Omental fat pad (tissue), 4 donors: ENCODE measurements around the gene LY9. TPM values are rescaled to one million over a fixed set of nuclear protein-coding genes. Genes with fewer than 3 reads are reported as not detected.

Experiments
- ATAC-seq: fragments of 150-250 bp; one replicate; pipeline ENCODE4 v1.9.1; 2016; ENCODE audit warnings: mild to moderate bottlenecking, moderate library complexity; ENCODE audit not compliant: low FRiP score
- DNase-seq: peaks from one replicate; pipeline ENCODE4 v3.0.0-alpha.2; 2019; ENCODE audit warnings: low spot score
- total RNA-seq, 4 donors: library from RNA; depleted of rRNA; stranded (reverse); fragments of >200 nt; gene quantifications; one replicate each; pipeline ENCODE4 v1.1.0, GENCODE V29; 2016
- TF ChIP-seq, protein P1 (sequence below), 3 donors: fragments of 450-650 bp; IDR thresholded peaks; one replicate each; pipeline ENCODE4 v1.5.1; 2016 to 2017; ENCODE audit warnings: antibody characterized with exemption in 3 of 3, mild to moderate bottlenecking in 3 of 3, moderate library complexity in 2 of 3

LY9 gene, protein sequence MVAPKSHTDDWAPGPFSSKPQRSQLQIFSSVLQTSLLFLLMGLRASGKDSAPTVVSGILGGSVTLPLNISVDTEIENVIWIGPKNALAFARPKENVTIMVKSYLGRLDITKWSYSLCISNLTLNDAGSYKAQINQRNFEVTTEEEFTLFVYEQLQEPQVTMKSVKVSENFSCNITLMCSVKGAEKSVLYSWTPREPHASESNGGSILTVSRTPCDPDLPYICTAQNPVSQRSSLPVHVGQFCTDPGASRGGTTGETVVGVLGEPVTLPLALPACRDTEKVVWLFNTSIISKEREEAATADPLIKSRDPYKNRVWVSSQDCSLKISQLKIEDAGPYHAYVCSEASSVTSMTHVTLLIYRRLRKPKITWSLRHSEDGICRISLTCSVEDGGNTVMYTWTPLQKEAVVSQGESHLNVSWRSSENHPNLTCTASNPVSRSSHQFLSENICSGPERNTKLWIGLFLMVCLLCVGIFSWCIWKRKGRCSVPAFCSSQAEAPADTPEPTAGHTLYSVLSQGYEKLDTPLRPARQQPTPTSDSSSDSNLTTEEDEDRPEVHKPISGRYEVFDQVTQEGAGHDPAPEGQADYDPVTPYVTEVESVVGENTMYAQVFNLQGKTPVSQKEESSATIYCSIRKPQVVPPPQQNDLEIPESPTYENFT
- 1 to 10 TPM in 3 of 4 donors, under 1 TPM in 1; 0.95 to 3.2 (median 1.4) TPM for total RNA-seq

DNA sequence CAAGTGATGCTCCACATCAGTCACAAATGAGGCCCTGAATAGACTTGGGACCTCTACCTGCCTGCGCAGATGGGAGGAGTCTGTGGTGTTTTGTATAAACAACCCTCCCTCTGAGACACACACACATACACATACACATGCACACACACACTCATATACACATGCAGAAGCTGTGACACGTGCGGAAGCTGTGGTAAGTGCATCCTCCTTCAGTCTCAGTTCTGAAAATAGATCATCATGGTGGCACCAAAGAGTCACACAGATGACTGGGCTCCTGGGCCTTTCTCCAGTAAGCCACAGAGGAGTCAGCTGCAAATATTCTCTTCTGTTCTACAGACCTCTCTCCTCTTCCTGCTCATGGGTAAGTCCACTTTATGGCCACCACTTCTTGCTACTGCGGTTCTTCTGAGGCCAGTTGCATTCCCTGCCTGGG is at the start of gene LY9:
Gene LY9, plus strand, starts transcription at position 224 of the 433 bp plus-strand sequence. Its CDS starts 14 bp downstream, at position 238.
- no peak for DNase-seq
- ATAC-seq = peak; percentile 20
- TF ChIP-seq, protein P1, sequence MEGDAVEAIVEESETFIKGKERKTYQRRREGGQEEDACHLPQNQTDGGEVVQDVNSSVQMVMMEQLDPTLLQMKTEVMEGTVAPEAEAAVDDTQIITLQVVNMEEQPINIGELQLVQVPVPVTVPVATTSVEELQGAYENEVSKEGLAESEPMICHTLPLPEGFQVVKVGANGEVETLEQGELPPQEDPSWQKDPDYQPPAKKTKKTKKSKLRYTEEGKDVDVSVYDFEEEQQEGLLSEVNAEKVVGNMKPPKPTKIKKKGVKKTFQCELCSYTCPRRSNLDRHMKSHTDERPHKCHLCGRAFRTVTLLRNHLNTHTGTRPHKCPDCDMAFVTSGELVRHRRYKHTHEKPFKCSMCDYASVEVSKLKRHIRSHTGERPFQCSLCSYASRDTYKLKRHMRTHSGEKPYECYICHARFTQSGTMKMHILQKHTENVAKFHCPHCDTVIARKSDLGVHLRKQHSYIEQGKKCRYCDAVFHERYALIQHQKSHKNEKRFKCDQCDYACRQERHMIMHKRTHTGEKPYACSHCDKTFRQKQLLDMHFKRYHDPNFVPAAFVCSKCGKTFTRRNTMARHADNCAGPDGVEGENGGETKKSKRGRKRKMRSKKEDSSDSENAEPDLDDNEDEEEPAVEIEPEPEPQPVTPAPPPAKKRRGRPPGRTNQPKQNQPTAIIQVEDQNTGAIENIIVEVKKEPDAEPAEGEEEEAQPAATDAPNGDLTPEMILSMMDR (IDR thresholded peaks at IDR 0.05) = no peak

DNA sequence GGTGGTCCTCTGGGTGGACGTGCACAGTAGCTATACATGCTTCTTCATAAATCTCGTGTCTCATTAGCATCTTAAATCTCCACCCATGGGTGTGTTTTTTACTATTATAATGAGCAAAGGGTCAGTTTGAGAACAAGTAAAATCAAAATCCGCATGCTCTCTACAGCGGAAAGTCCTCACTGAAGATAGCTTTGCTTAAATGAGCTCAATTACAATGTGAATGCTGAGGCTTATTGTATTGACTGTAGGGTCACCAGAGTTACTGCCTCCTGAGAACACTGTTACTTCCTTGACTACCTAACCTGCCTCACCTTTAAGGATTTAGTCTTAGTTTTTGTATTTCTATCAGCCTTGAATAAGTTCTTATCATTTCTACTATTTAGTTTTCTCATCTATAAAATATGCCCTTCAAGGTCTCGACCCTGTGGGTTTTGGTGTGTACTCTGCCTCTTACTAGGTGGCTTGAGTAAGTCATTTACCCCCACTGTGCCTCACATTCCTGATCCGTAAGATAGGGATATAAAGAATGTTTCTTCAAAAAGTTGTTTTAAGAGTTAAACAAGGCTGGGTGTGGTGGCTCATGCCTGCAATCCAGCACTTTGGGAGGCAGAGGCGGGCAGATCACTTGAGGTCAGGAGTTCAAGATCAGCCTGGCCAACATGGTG is 49.0 kb upstream of the LY9 start:
- ATAC-seq (no peak), DNase-seq (no peak)
- TF ChIP-seq, protein P1 (IDR thresholded peaks at IDR 0.05) = no peak

DNA sequence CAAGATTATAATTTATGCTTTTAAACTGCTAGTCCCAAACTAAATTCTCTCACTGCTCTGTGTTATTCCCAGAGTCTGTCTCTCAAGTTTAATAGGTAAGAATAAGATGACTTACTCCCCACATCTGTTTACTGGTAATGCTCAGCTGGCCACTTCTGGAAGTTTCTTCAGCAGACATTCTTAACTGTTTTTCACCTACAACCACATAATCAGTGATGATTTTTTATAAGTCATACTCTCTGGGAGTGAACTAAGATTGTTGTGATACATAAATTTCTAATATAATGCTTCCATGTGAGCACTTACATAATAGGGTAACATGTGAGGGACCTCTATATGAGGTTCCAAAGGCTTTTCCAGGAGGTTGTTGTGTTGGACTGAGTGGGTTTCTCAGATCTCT is 48.3 kb upstream of the LY9 start:
- TF ChIP-seq, protein P1 (IDR thresholded peaks at IDR 0.05) = no peak
- ATAC-seq (no peak), DNase-seq (no peak)

DNA sequence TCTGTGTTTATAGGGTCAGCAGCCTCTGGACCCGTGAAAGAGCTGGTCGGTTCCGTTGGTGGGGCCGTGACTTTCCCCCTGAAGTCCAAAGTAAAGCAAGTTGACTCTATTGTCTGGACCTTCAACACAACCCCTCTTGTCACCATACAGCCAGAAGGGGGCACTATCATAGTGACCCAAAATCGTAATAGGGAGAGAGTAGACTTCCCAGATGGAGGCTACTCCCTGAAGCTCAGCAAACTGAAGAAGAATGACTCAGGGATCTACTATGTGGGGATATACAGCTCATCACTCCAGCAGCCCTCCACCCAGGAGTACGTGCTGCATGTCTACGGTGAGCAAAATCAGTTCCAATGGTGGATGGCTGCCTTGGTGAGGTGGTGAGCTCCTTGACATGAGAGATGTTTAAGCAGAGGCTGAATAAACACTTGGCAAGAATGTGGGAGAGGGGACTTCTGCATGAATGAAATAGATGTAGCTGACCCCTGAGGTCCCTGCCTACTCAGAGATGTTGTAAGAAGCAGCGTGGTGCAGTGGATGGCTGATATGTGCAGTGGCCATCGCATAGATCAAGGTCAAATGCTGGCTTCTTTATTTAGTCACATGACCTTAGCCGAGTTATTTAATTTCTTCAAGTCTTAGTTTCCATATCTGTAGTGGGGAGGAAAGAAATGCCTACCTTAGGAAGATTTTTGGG is 47.6 kb upstream of the LY9 start:
- ATAC-seq (no peak), DNase-seq (no peak)
- TF ChIP-seq, protein P1 (IDR thresholded peaks at IDR 0.05) = no peak

DNA sequence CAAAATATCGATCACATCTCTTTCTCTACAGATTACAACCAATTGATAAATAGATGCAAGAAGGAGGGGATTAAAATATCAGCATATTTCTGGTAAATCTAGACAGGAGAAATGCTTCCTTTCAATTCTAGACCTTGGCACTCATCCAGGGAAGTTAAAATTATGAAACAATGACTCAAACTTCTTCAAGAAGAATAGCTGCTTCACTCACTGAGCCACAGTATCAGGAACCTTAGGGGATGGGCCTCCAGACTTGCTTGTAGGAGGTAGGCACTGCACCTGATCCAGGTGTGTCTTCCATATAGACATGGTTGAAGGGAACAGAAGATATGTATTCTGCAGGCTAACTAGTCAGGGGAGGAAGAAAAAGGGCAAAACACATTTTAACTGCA is 47.1 kb upstream of the LY9 start:
- no peak for ATAC-seq
- no peak for DNase-seq
- TF ChIP-seq, protein P1 (IDR thresholded peaks at IDR 0.05) = no peak

DNA sequence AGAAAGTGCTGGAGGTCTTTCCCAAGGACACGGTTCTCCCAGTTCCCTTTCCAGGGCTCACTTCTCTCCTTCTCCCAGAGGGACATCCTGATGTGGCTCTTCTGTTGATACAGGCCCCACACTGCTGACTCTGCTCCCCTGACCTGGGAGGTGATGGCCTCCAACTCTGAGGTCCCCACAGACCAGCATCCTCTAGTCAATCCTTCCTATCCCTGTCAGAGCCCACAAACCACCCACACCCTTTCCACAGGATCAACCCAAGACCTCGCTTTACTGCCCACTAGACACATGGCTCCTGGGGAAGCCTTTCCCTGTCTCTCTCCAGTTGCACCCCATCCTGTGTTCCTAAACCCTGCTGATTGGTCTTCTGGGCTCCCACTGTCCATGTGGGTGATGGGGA is 45.4 kb upstream of the LY9 start:
- TF ChIP-seq, protein P1 (IDR thresholded peaks at IDR 0.05) = no peak
- DNase-seq (no peak), ATAC-seq (no peak)
